DND-41 (cell line): Measurements from ENCODE around the gene TOMM5.

ENCODE experiments used
- ATAC-seq: fragments of 200-7000 bp; cut with Tn5 transposase; 3 replicates; pipeline ENCODE4 v1.9.1; 2021; ENCODE audit warnings: low read depth; ENCODE audit not compliant: insufficient read depth
- DNase-seq: peaks from one replicate; pipeline ENCODE4 v3.0.0-alpha.2; 2020
- H2AFZ ChIP-seq: 2 replicates; pipeline ENCODE4 v1.6.0; 2012; ENCODE audit warnings: low read depth, low read length
- H3K27ac ChIP-seq: 2 replicates; pipeline ENCODE4 v1.5.1; 2012; ENCODE audit warnings: low read length, inconsistent platforms
- H3K27me3 ChIP-seq: fragments of 200-600 bp; sonication (generic); 2 replicates; pipeline ENCODE4 v1.6.0; 2012; ENCODE audit warnings: low read length, mild to moderate bottlenecking, inconsistent platforms; ENCODE audit not compliant: insufficient read depth, poor library complexity
- H3K36me3 ChIP-seq: 2 replicates; pipeline ENCODE4 v1.5.1; 2012; ENCODE audit warnings: low read length, inconsistent platforms; ENCODE audit not compliant: insufficient read depth
- H3K4me1 ChIP-seq: 2 replicates; pipeline ENCODE4 v1.5.1; 2012; ENCODE audit warnings: mild to moderate bottlenecking, low read length; ENCODE audit not compliant: insufficient read depth
- H3K4me2 ChIP-seq: 2 replicates; pipeline ENCODE4 v1.6.0; 2012; ENCODE audit warnings: mild to moderate bottlenecking, moderate library complexity, low read length, inconsistent platforms; ENCODE audit not compliant: insufficient read depth
- H3K4me3 ChIP-seq, 2 experiments: fragments of 200-600 bp in 1 of 2; shearing (Covaris generic) in 1 of 2; 2 replicates each; pipeline ENCODE4 v1.5.1; 2012 to 2016; ENCODE audit warnings: inconsistent platforms in 2 of 2, low read length in 2 of 2, mild to moderate bottlenecking in 2 of 2, low read depth in 1 of 2, moderate library complexity in 1 of 2
- H3K79me2 ChIP-seq: 2 replicates; pipeline ENCODE4 v1.6.0; 2012; ENCODE audit warnings: low read length, inconsistent platforms; ENCODE audit not compliant: insufficient read depth
- H3K9ac ChIP-seq: 2 replicates; pipeline ENCODE4 v1.6.0; 2012; ENCODE audit warnings: low read depth, mild to moderate bottlenecking, inconsistent platforms, low read length, moderate library complexity
- H3K9me3 ChIP-seq: 2 replicates; pipeline ENCODE4 v1.5.1; 2012; ENCODE audit warnings: low read length, moderate library complexity, mild to moderate bottlenecking, inconsistent platforms; ENCODE audit not compliant: insufficient read depth, severe bottlenecking
- H4K20me1 ChIP-seq: 2 replicates; pipeline ENCODE4 v1.6.0; 2012; ENCODE audit warnings: low read length; ENCODE audit not compliant: insufficient read depth
- CTCF ChIP-seq: IDR thresholded peaks from 2 replicates; pipeline ENCODE4 v1.5.1; 2012; ENCODE audit warnings: borderline replicate concordance, low read length, moderate library complexity, mild to moderate bottlenecking; ENCODE audit not compliant: poor library complexity, severe bottlenecking; ENCODE audit errors: extremely low read depth
- EZH2 ChIP-seq: IDR thresholded peaks from 3 replicates; pipeline ENCODE4 v1.6.1; 2012; ENCODE audit warnings: borderline replicate concordance, low read depth, mild to moderate bottlenecking, moderate library complexity, low read length, inconsistent platforms; ENCODE audit not compliant: severe bottlenecking

TOMM5 gene

DNA sequence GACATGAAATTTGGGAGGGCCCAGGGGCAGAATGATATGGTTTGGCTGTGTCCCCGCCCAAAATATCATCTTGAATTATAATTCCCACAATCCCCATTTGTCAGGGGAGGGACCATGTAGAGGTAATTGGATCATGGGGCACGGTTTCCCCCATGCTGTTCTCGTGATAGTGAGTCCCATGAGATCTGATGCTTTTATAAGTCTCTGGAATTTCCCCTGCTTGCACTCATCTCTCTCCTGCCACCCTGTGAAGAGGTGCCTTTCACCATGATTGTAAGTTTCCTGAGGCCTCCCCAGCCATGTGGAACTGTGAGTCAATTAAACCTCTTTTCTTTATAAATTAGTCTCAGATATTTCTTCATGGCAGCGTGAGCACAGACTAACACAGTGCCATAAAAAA, 27.5 kb downstream of the TOMM5 start:
- Histone ChIP-seq H3K4me3 (no peak overlapping the region), H3K4me2 (no peak overlapping the region), H3K4me1 (no peaks in the 10 kb centered on the region), H3K79me2 (0 out of 2 replicates have a peak, but pooled peaks cover 4% of the 10 kb centered on the region), H3K27ac (no peak overlapping the region), H3K9ac (no peak overlapping the region), H4K20me1 (no peaks in the 10 kb centered on the region), H3K27me3 (no peaks in the 10 kb centered on the region), H3K36me3 (peaks cover 15% of the 10 kb centered on the region), H3K9me3 (peaks cover 12% of the 10 kb centered on the region), H2AFZ (no peak overlapping the region)
- TF ChIP-seq CTCF (no peak), EZH2 (no peak)
- ATAC-seq = no peak
- DNase-seq = no peak

GRCh38 chr9:37563806-37564513, 28.4 kb downstream of the TOMM5 start:
- Histone ChIP-seq H2AFZ (no peak overlapping the region), H4K20me1 (no peaks in the 10 kb centered on the region), H3K27me3 (no peaks in the 10 kb centered on the region), H3K4me1 (no peaks in the 10 kb centered on the region), H3K4me2 (no peak overlapping the region), H3K36me3 (peaks cover 15% of the 10 kb centered on the region), H3K4me3 (no peak overlapping the region), H3K27ac (no peak overlapping the region), H3K79me2 (0 out of 2 replicates have a peak, but pooled peaks cover 4% of the 10 kb centered on the region), H3K9me3 (peaks cover 12% of the 10 kb centered on the region), H3K9ac (no peak overlapping the region)
- no peak for DNase-seq
- TF ChIP-seq CTCF = no peak
- no peak for TF ChIP-seq EZH2
- no peak for ATAC-seq

GRCh38 chr9:37562826-37563225, 29.6 kb downstream of the TOMM5 start:
- no peak for TF ChIP-seq CTCF
- TF ChIP-seq EZH2 = no peak
- no peak overlapping the region for H3K4me2 ChIP-seq
- no peak overlapping the region for H2AFZ ChIP-seq
- H3K9me3 ChIP-seq = peaks cover 12% of the 10 kb centered on the region
- H3K4me3 ChIP-seq = no peak overlapping the region
- H4K20me1 ChIP-seq = no peaks in the 10 kb centered on the region
- no peaks in the 10 kb centered on the region for H3K4me1 ChIP-seq
- H3K36me3 ChIP-seq = peaks cover 11% of the 10 kb centered on the region
- no peak overlapping the region for H3K27ac ChIP-seq
- ATAC-seq = no peak
- no peak overlapping the region for H3K9ac ChIP-seq
- H3K79me2 ChIP-seq = no peaks in the 10 kb centered on the region
- no peaks in the 10 kb centered on the region for H3K27me3 ChIP-seq
- no peak for DNase-seq
